NT2/D1 (cell line): ENCODE measurements around the gene RCOR1.

Experiments used
- SUZ12 ChIP-seq: IDR thresholded peaks from 2 replicates; pipeline ENCODE4 v1.6.1; 2011; ENCODE audit not compliant: insufficient read length, insufficient read depth; ENCODE audit errors: extremely low read depth
- YY1 ChIP-seq: IDR thresholded peaks from 2 replicates; pipeline ENCODE4 v1.6.1; 2011; ENCODE audit not compliant: insufficient read length, insufficient read depth
- ZNF274 ChIP-seq: IDR thresholded peaks from 2 replicates; pipeline ENCODE4 v1.6.1; 2011; ENCODE audit warnings: mild to moderate bottlenecking, low read depth, low read length

DNA sequence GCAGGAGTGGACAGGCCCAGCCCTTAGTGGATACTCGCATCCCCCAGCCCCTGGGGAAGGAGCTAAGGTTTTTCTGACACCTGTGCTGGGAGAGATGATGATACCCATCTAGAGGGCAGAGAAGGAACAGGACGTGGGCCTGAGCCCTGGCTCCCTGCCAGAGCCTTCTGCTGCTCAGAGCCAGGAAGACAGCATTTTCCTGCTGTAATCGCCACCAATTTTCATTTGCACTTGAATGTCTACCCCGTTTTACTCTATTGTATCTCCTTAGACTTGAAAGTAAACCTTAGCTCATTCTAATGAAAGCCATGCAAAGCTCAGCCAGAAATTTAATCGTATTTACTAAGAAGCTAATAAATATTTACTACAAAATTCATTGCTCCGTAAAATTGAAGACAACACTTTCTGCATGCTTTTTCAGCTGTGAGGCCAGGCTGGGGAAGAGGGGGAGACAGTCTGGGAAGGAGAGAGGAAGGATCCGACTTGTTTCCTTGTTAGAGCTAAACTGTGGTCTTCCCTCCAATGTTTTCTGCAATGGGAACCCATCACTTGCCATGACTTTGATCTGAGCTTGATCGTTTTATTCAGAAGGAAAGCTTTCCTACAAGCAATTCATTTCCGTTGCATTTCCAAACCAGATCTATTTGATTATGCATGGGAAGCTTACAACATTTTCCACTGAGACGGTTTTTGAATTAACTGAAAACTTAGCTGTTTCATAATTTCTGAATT, 167.2 kb downstream of the RCOR1 start:
- TF ChIP-seq YY1 (no peak), ZNF274 (no peak), SUZ12 (no peak)
